SK-N-SH (cell line): ENCODE results near the gene JAZF1.

ENCODE experiments used
- CTCF ChIP-seq: fragments of 200-600 bp; sonication (generic); IDR thresholded peaks from 2 replicates; pipeline ENCODE4 v1.6.1; 2017; ENCODE audit warnings: antibody characterized with exemption, mild to moderate bottlenecking, moderate library complexity
- ELF1 ChIP-seq: IDR thresholded peaks from 2 replicates; pipeline ENCODE4 v1.4.0; 2012
- EP300 ChIP-seq, 2 experiments: IDR thresholded peaks; 2 replicates each; pipeline versions ENCODE4 v1.4.0 to v1.6.1; 2012; ENCODE audit warnings: borderline replicate concordance in 1 of 2, low read depth in 1 of 2, low read length in 1 of 2
- FOXM1 ChIP-seq: IDR thresholded peaks from 2 replicates; pipeline ENCODE4 v1.4.0; 2012; ENCODE audit warnings: low read depth, mild to moderate bottlenecking
- GATA2 ChIP-seq: sonication (generic); formaldehyde crosslinking; IDR thresholded peaks from 2 replicates; pipeline ENCODE4 v1.5.0; 2020; ENCODE audit warnings: mild to moderate bottlenecking, missing genetic modification reagents
- IRF3 ChIP-seq: fragments of 150-350 bp; IDR thresholded peaks from 2 replicates; pipeline ENCODE4 v1.6.1; 2016; ENCODE audit warnings: mild to moderate bottlenecking, low read depth, low read length
- NRF1 ChIP-seq: IDR thresholded peaks from 2 replicates; pipeline ENCODE4 v1.6.1; 2012; ENCODE audit warnings: low read depth, mild to moderate bottlenecking, low read length
- POLR2AphosphoS5 ChIP-seq: IDR thresholded peaks from 2 replicates; pipeline ENCODE4 v1.6.1; 2012; ENCODE audit warnings: low read depth, low read length
- RAD21 ChIP-seq: IDR thresholded peaks from 2 replicates; pipeline ENCODE4 v1.6.1; 2012; ENCODE audit warnings: mild to moderate bottlenecking, low read length
- REST ChIP-seq: IDR thresholded peaks from 2 replicates; pipeline ENCODE4 v1.6.1; 2012; ENCODE audit warnings: mild to moderate bottlenecking, low read depth, low read length, moderate library complexity
- TEAD4 ChIP-seq: IDR thresholded peaks from 2 replicates; pipeline ENCODE4 v1.4.0; 2012; ENCODE audit warnings: mild to moderate bottlenecking, borderline replicate concordance; ENCODE audit not compliant: insufficient read depth
- USF2 ChIP-seq: fragments of 150-350 bp; IDR thresholded peaks from 2 replicates; pipeline ENCODE4 v1.6.1; 2017; ENCODE audit warnings: antibody characterized with exemption, low read length, low read depth, borderline replicate concordance
- YY1 ChIP-seq: IDR thresholded peaks from 2 replicates; pipeline ENCODE4 v1.4.0; 2012; ENCODE audit warnings: low read depth, mild to moderate bottlenecking

GRCh38 chr7:27875832-27876231 is 304.8 kb downstream of the JAZF1 start:
- TF ChIP-seq REST (no peak), YY1 (no peak), CTCF (no peak), IRF3 (no peak), USF2 (no peak), RAD21 (no peak), EP300 (IDR thresholded peaks at IDR 0.05; ENCODE audit: borderline replicate concordance in 1 of 2, low read depth in 1 of 2, low read length in 1 of 2) (no peak), FOXM1 (no peak), POLR2AphosphoS5 (no peak), ELF1 (no peak), NRF1 (no peak), TEAD4 (no peak), GATA2 (CRISPR knock-in tag) (no peak)
